Activated CD4-positive, alpha-beta T cell treated with anti-CD3 and anti-CD28 coated beads for 36 hours (primary cell): Measurements from ENCODE around the gene USP17L5. TPM values are rescaled to one million over a fixed set of nuclear protein-coding genes. Genes with fewer than 3 reads are reported as not detected.
"Not testable (repeated sequence)": the region's sequence is repeated elsewhere in the genome, so short reads cannot be mapped to it uniquely, and the experiment has no call there.

ENCODE experiments used
- ATAC-seq: fragments of 200-7000 bp; cut with Tn5 transposase; one replicate; pipeline ENCODE4 v1.10.0; 2021; ENCODE audit warnings: mild to moderate bottlenecking, moderate library complexity
- CTCF ChIA-PET: fragments of 350-600 bp; sonication (Branson Sonifier 250); formaldehyde crosslinking; loops from one replicate; lab custom pipeline; 2021; ENCODE audit warnings: antibody characterized with exemption; lab: Charles Lee
- POLR2A ChIA-PET: fragments of 350-600 bp; sonication (Branson Sonifier 250); formaldehyde crosslinking; loops from one replicate; lab custom pipeline; 2021; ENCODE audit warnings: antibody characterized with exemption, inconsistent platforms; lab: Charles Lee
- DNase-seq: peaks from one replicate; pipeline ENCODE4 v3.0.0-alpha.2; 2020
- H3K27ac Mint-ChIP-seq: one replicate; pipeline ENCODE4 v1.8.0; 2021; ENCODE audit warnings: mixed read lengths
- H3K27me3 Mint-ChIP-seq: one replicate; pipeline ENCODE4 v1.8.0; 2021; ENCODE audit warnings: mixed read lengths
- H3K36me3 Mint-ChIP-seq: one replicate; pipeline ENCODE4 v1.8.0; 2021; ENCODE audit warnings: low read depth, mixed read lengths
- H3K4me1 Mint-ChIP-seq: one replicate; pipeline ENCODE4 v1.8.0; 2021; ENCODE audit warnings: mixed read lengths
- H3K4me3 Mint-ChIP-seq: one replicate; pipeline ENCODE4 v1.8.0; 2021; ENCODE audit warnings: mild to moderate bottlenecking, moderate library complexity, mixed read lengths
- H3K9me3 Mint-ChIP-seq: one replicate; pipeline ENCODE4 v1.8.0; 2021; ENCODE audit warnings: low read depth, mixed read lengths
- intact Hi-C, 2 experiments: fragments of 100-400 bp; cut with DNase I in 1 of 2; cut with micrococcal nuclease in 1 of 2; formaldehyde crosslinking; loops; one replicate each; pipeline versions ENCODE4 v1.14.2 to v1.15.1; 2022 to 2024; cut with DNase I, micrococcal nuclease
- total RNA-seq, 2 experiments: library from RNA; stranded (reverse); gene quantifications; one replicate each; pipeline ENCODE4 v1.2.3, GENCODE V29; 2021

USP17L5 gene
- total RNA-seq, 2 experiments from 2014 or later = not detected

DNA sequence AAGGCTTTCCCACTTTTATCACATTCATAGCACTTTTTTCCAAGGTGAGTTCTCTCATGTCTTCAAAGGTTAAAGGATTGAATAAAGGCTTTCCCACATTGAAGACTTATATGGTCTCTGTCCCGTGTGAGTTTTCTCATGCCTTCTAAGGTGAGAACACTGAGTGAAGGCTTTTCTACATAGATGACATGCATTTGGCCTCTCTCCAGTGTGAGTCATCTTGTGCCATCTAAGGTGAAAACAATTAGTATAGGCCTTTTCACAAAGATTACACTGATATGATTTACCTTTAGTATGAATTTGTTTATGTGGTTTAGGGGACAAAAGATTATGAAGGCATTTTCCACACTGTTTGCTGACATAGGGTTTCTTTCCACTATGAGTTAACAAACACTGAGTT is 44.9 kb downstream of the USP17L5 start:
- Mint-ChIP-seq H3K9me3 (no peaks in the 10 kb centered on the region), H3K27me3 (peaks cover 4% of the 10 kb centered on the region), H3K4me3 (no peak overlapping the region), H3K4me1 (peaks cover 2% of the 10 kb centered on the region), H3K27ac (no peak overlapping the region), H3K36me3 (no peaks in the 10 kb centered on the region)
- DNase-seq (no peak), ATAC-seq (no peak)
- ChIA-PET CTCF (no interaction called here), POLR2A (no interaction called here)
- intact Hi-C loops = no loop called here

DNA sequence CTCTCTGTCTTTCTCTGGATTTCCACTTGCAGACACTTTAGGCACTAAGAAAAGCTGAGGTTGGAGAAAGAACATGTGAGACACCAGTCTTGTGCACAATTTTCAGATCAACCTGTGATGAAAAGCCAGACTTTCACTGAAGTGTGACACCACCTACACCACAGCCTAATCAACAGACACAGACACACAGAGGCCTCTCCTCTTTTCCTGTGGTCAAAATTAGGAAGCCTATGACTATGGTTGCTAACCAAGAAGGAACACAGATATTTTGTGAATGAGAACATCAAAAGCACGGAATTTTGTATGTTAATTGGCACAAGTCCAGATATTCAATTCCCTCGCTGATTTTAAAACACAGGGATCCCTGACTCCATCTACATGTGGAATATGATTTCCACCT is 49.8 kb downstream of the USP17L5 start:
- H3K27ac Mint-ChIP-seq, intact Hi-C loops, H3K9me3 Mint-ChIP-seq, H3K4me1 Mint-ChIP-seq, H3K27me3 Mint-ChIP-seq, DNase-seq, H3K4me3 Mint-ChIP-seq, H3K36me3 Mint-ChIP-seq, CTCF ChIA-PET, POLR2A ChIA-PET, ATAC-seq: not testable (repeated sequence)

Other genes with a start within 250 kb of the USP17L5 start
- gene FAM90A26, start 169.0 kb upstream of the USP17L5 start, total RNA-seq = not detected
- gene USP17L10, start 128.7 kb upstream of the USP17L5 start, total RNA-seq = not detected
- under 1 TPM; 0.11 to 0.16 TPM for gene USP17L11, start 124.0 kb upstream of the USP17L5 start, total RNA-seq
- gene USP17L12, start 119.3 kb upstream of the USP17L5 start, total RNA-seq = not detected
- gene USP17L13, start 114.5 kb upstream of the USP17L5 start, total RNA-seq = not detected
- not detected for gene USP17L15, start 105.0 kb upstream of the USP17L5 start, total RNA-seq
- not detected for gene USP17L17, start 95.5 kb upstream of the USP17L5 start, total RNA-seq
- gene USP17L18, start 90.8 kb upstream of the USP17L5 start, total RNA-seq = not detected
- gene USP17L19, start 86.0 kb upstream of the USP17L5 start, total RNA-seq = not detected
- not detected for gene USP17L20, start 81.3 kb upstream of the USP17L5 start, total RNA-seq
- gene USP17L21, start 76.5 kb upstream of the USP17L5 start, total RNA-seq = not detected
- gene USP17L22, start 71.8 kb upstream of the USP17L5 start, total RNA-seq = not detected
- not detected for gene USP17L24, start 14.2 kb upstream of the USP17L5 start, total RNA-seq
- gene USP17L25, start 9.5 kb upstream of the USP17L5 start, total RNA-seq = not detected
- not detected for gene USP17L26, start 4.7 kb upstream of the USP17L5 start, total RNA-seq
- not detected for gene USP17L27, start 4.7 kb downstream of the USP17L5 start, total RNA-seq
- gene USP17L28, start 9.5 kb downstream of the USP17L5 start, total RNA-seq = not detected
- not detected for gene USP17L29, start 14.2 kb downstream of the USP17L5 start, total RNA-seq
- gene USP17L30, start 23.7 kb downstream of the USP17L5 start, total RNA-seq = not detected
- not detected for gene DEFB131A, start 105.0 kb downstream of the USP17L5 start, total RNA-seq